Caki2 (cell line): ENCODE data around the gene CCDC34. TPM values are rescaled to one million over a fixed set of nuclear protein-coding genes. Genes with fewer than 3 reads are reported as not detected.

Experiments
- total RNA-seq: library from RNA; depleted of rRNA; stranded (reverse); fragments of >200 nt; shearing (Covaris generic); gene quantifications from 2 replicates; pipeline ENCODE4 v1.2.3, GENCODE V29; 2014; ENCODE audit warnings: low replicate concordance; rRNA removed

Gene CCDC34
- total RNA-seq, 1 experiment from 2014 or later: 16.8 TPM

Other genes with a start within 250 kb of the CCDC34 start
- 56.9 and 58.4 TPM in 2 replicates for gene LGR4, start 109.6 kb upstream of the CCDC34 start, total RNA-seq
- gene LIN7C, start 143.6 kb upstream of the CCDC34 start, total RNA-seq: 11.9 and 15.5 TPM in 2 replicates